AG08396 (cell line): ENCODE data around the gene RASL12.
A peak's percentile ranks its signal among the peaks of the same experiment; 100 is the strongest.

Source experiments
- DNase-seq: peaks from one replicate; pipeline ENCODE4 v3.0.0; 2012; ENCODE audit warnings: low spot score, mixed read lengths

Gene RASL12

GRCh38 chr15:65092911-65093792, 25.4 kb upstream of the RASL12 start:
- DNase-seq = no peak

GRCh38 chr15:65091946-65092770, 24.4 kb upstream of the RASL12 start:
- no peak for DNase-seq

GRCh38 chr15:65089206-65089824, 21.5 kb upstream of the RASL12 start:
- peak; percentile 62 for DNase-seq

GRCh38 chr15:65088643-65089021, 20.8 kb upstream of the RASL12 start:
- no peak for DNase-seq

GRCh38 chr15:65087873-65088642, 20.3 kb upstream of the RASL12 start:
- no peak for DNase-seq

- no peak for DNase-seq
These were observed 19.6 kb upstream of the RASL12 start for GRCh38 chr15:65087411-65087810.

GRCh38 chr15:65086680-65087111, 18.9 kb upstream of the RASL12 start:
- DNase-seq = no peak

GRCh38 chr15:65085990-65086679, 18.3 kb upstream of the RASL12 start:
- no peak for DNase-seq

GRCh38 chr15:65085207-65085753, 17.5 kb upstream of the RASL12 start:
- DNase-seq = no peak

- DNase-seq = no peak
These were observed 16.9 kb upstream of the RASL12 start for GRCh38 chr15:65084500-65085206.

GRCh38 chr15:65083262-65083701, 15.5 kb upstream of the RASL12 start:
- peak; percentile 72 for DNase-seq

GRCh38 chr15:65082303-65082953, 14.6 kb upstream of the RASL12 start:
- DNase-seq = no peak

GRCh38 chr15:65081758-65082157, 14.0 kb upstream of the RASL12 start:
- no peak for DNase-seq

GRCh38 chr15:65081270-65081669, 13.5 kb upstream of the RASL12 start:
- DNase-seq = no peak

- DNase-seq = no peak
These were observed 11.8 kb upstream of the RASL12 start for GRCh38 chr15:65079580-65079979.

- no peak for DNase-seq
These were observed 10.2 kb upstream of the RASL12 start for GRCh38 chr15:65077981-65078352.

- no peak for DNase-seq
These were observed 9.6 kb upstream of the RASL12 start for GRCh38 chr15:65077291-65077980.

- no peak for DNase-seq
These were observed 8.9 kb upstream of the RASL12 start, which contains the start of gene KBTBD13 for GRCh38 chr15:65076486-65077290. Gene KBTBD13, plus strand, starts transcription at chr15:65076746. Its CDS starts 70 bp downstream, at chr15:65076816.
